DND-41 (cell line): ENCODE data around the gene MICALL2.

Experiments used
- ATAC-seq: fragments of 200-7000 bp; cut with Tn5 transposase; 3 replicates; pipeline ENCODE4 v1.9.1; 2021; ENCODE audit warnings: low read depth; ENCODE audit not compliant: insufficient read depth
- DNase-seq: peaks from one replicate; pipeline ENCODE4 v3.0.0-alpha.2; 2020
- H2AFZ ChIP-seq: 2 replicates; pipeline ENCODE4 v1.6.0; 2012; ENCODE audit warnings: low read depth, low read length
- H3K27ac ChIP-seq: 2 replicates; pipeline ENCODE4 v1.5.1; 2012; ENCODE audit warnings: low read length, inconsistent platforms
- H3K27me3 ChIP-seq: fragments of 200-600 bp; sonication (generic); 2 replicates; pipeline ENCODE4 v1.6.0; 2012; ENCODE audit warnings: low read length, mild to moderate bottlenecking, inconsistent platforms; ENCODE audit not compliant: insufficient read depth, poor library complexity
- H3K36me3 ChIP-seq: 2 replicates; pipeline ENCODE4 v1.5.1; 2012; ENCODE audit warnings: low read length, inconsistent platforms; ENCODE audit not compliant: insufficient read depth
- H3K4me1 ChIP-seq: 2 replicates; pipeline ENCODE4 v1.5.1; 2012; ENCODE audit warnings: mild to moderate bottlenecking, low read length; ENCODE audit not compliant: insufficient read depth
- H3K4me2 ChIP-seq: 2 replicates; pipeline ENCODE4 v1.6.0; 2012; ENCODE audit warnings: mild to moderate bottlenecking, moderate library complexity, low read length, inconsistent platforms; ENCODE audit not compliant: insufficient read depth
- H3K4me3 ChIP-seq, 2 experiments: fragments of 200-600 bp in 1 of 2; shearing (Covaris generic) in 1 of 2; 2 replicates each; pipeline ENCODE4 v1.5.1; 2012 to 2016; ENCODE audit warnings: inconsistent platforms in 2 of 2, low read length in 2 of 2, mild to moderate bottlenecking in 2 of 2, low read depth in 1 of 2, moderate library complexity in 1 of 2
- H3K79me2 ChIP-seq: 2 replicates; pipeline ENCODE4 v1.6.0; 2012; ENCODE audit warnings: low read length, inconsistent platforms; ENCODE audit not compliant: insufficient read depth
- H3K9ac ChIP-seq: 2 replicates; pipeline ENCODE4 v1.6.0; 2012; ENCODE audit warnings: low read depth, mild to moderate bottlenecking, inconsistent platforms, low read length, moderate library complexity
- H3K9me3 ChIP-seq: 2 replicates; pipeline ENCODE4 v1.5.1; 2012; ENCODE audit warnings: low read length, moderate library complexity, mild to moderate bottlenecking, inconsistent platforms; ENCODE audit not compliant: insufficient read depth, severe bottlenecking
- H4K20me1 ChIP-seq: 2 replicates; pipeline ENCODE4 v1.6.0; 2012; ENCODE audit warnings: low read length; ENCODE audit not compliant: insufficient read depth
- CTCF ChIP-seq: IDR thresholded peaks from 2 replicates; pipeline ENCODE4 v1.5.1; 2012; ENCODE audit warnings: borderline replicate concordance, low read length, moderate library complexity, mild to moderate bottlenecking; ENCODE audit not compliant: poor library complexity, severe bottlenecking; ENCODE audit errors: extremely low read depth
- EZH2 ChIP-seq: IDR thresholded peaks from 3 replicates; pipeline ENCODE4 v1.6.1; 2012; ENCODE audit warnings: borderline replicate concordance, low read depth, mild to moderate bottlenecking, moderate library complexity, low read length, inconsistent platforms; ENCODE audit not compliant: severe bottlenecking

MICALL2 gene

GRCh38 chr7:1430056-1430845 lies 29.0 kb downstream of the MICALL2 start:
- no peaks in the 10 kb centered on the region for H3K36me3 ChIP-seq
- H3K4me2 ChIP-seq, result no peak overlapping the region
- no peaks in the 10 kb centered on the region for H3K9me3 ChIP-seq
- no peaks in the 10 kb centered on the region for H3K4me1 ChIP-seq
- ATAC-seq (no peak), DNase-seq (no peak)
- no peak overlapping the region for H3K4me3 ChIP-seq
- no peaks in the 10 kb centered on the region for H3K79me2 ChIP-seq
- no peak overlapping the region for H2AFZ ChIP-seq
- no peak overlapping the region for H3K27ac ChIP-seq
- TF ChIP-seq EZH2 (no peak), CTCF (no peak)
- H4K20me1 ChIP-seq, result peaks cover 8% of the 10 kb centered on the region
- no peaks in the 10 kb centered on the region for H3K27me3 ChIP-seq
- H3K9ac ChIP-seq, result no peak overlapping the region

DNA sequence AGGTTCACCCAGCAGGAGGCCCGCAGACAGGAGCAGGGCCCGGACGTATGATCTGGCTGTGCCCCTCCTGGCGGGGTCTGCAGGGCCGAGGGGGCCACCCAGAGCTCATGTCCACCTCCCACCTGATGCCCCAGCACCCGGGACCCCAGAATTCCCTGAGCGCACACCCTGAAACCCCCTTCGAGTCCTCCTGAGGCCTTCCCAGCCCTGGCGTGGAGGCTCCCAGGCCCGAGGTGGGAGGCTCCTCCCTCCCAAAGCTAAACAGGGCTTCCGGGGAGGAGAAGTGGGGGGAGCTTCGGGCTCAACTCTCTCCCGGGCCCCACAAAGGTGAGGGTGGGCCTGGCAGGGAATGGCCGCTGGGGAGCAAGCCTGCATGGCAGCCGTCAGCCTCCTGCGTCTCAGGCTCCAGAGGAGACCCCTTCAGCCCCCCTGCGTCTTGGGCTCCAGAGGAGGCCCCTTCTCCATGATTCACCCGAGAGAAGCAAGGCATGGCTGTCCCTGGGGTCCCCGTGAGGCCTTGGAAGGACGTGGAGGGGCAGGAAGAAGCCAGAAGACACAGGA lies 30.2 kb downstream of the MICALL2 start:
- ATAC-seq (no peak), DNase-seq (no peak)
- Histone ChIP-seq H3K79me2 (no peaks in the 10 kb centered on the region), H3K9me3 (no peaks in the 10 kb centered on the region), H3K4me1 (no peaks in the 10 kb centered on the region), H3K27ac (no peak overlapping the region), H4K20me1 (peaks cover 8% of the 10 kb centered on the region), H3K4me2 (no peak overlapping the region), H3K36me3 (no peaks in the 10 kb centered on the region), H3K27me3 (no peaks in the 10 kb centered on the region), H3K9ac (no peak overlapping the region), H2AFZ (no peak overlapping the region), H3K4me3 (no peak overlapping the region)
- no peak for TF ChIP-seq CTCF
- no peak for TF ChIP-seq EZH2

DNA sequence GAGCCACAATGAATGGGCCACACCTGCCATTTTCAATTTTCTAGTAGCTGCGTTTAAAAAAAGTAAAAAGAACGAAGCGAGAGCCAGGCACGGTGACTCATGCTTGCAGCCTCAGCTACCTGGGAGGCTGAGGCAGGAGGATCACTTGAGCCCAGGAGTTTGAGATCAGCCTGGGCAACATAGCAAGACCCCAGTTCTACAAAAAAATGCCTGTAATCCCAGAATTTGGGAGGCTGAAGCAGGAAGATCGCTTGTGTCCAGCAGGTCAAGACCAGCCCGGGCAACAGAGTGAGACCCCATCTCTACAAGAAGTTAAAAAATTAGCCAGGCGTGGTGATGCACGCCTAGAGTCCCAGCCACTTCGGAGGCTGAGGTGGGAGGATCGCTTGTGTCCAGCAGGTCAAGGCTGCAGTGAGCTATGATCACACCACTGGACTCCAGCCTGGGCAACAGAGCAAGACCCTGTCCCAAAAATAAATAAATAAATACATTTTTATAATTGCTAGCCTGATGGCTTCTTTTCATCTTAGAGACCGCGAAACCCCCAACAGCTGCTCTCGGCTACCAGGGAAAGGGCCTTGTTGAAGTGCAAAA lies 32.1 kb downstream of the MICALL2 start:
- H3K4me2 ChIP-seq, result no peak overlapping the region
- DNase-seq (no peak), ATAC-seq (no peak)
- H3K27me3 ChIP-seq, result peaks cover 10% of the 10 kb centered on the region
- TF ChIP-seq CTCF, result no peak
- no peak for TF ChIP-seq EZH2
- no peaks in the 10 kb centered on the region for H3K4me1 ChIP-seq
- H3K27ac ChIP-seq, result no peak overlapping the region
- H3K9ac ChIP-seq, result no peak overlapping the region
- no peak overlapping the region for H3K4me3 ChIP-seq
- H2AFZ ChIP-seq, result no peak overlapping the region
- H3K79me2 ChIP-seq, result no peaks in the 10 kb centered on the region
- peaks cover 3% of the 10 kb centered on the region for H4K20me1 ChIP-seq
- H3K36me3 ChIP-seq, result no peaks in the 10 kb centered on the region
- H3K9me3 ChIP-seq, result no peaks in the 10 kb centered on the region
